ENCODE data around the gene GALNT10.

DNA sequence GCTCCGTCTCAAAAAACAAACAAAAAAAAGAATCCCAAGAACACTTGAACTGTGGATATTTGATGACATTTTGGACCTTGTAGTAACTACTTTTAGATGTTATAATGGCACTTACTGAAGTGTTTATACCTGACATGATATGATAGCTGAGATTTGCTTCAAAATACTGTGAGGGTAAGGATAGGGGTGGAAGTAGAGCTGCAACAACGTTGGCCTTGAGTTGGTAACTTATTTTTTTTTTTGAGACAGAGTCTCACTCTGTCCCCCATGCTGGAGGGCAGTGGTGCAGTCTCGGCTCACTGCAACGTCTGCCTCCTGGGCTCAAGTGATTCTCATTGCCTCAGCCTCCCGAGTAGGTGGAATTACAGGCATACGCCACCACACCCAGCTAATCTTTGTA is 224.6 kb downstream of the GALNT10 start:
- TF ChIP-seq YY1 (IDR thresholded peaks at IDR 0.05; ENCODE audit: insufficient read depth, insufficient read length) (no peak), ZNF274 (IDR thresholded peaks at IDR 0.05; ENCODE audit: low read depth, low read length) (no peak), SUZ12 (IDR thresholded peaks at IDR 0.05; ENCODE audit: extremely low read depth, insufficient read depth, insufficient read length) (no peak)

Data from NT2/D1 (cell line).